ENCODE measurements around the gene LTA. TPM values are rescaled to one million over a fixed set of nuclear protein-coding genes. Genes with fewer than 3 reads are reported as not detected.

The LTA gene
- total RNA-seq, 1 experiment from 2014 or later: 1.1 TPM

GRCh38 chr6:31577579-31577966 is 5.5 kb downstream of the LTA start:
- no peak for DNase-seq (ENCODE audit: low read depth, low spot score)
- Histone ChIP-seq H4K20me1 (ENCODE audit: insufficient read depth) (no peaks in the 10 kb centered on the region), H3K9ac (ENCODE audit: low read length) (no peak overlapping the region), H3K9me2 (ENCODE audit: insufficient read depth) (no peaks in the 10 kb centered on the region), H3K9me3 (ENCODE audit: control insufficient read depth in 1 of 2, insufficient read depth in 1 of 2, low read depth in 1 of 2, low read length in 2 of 2) (no peaks in the 10 kb centered on the region), H2AFZ (ENCODE audit: low read depth, low read length, poor library complexity, severe bottlenecking) (no peak overlapping the region), H3K4me1 (ENCODE audit: control insufficient read depth in 1 of 2, insufficient read depth in 2 of 2, low read length in 2 of 2) (peaks cover 4 to 18% of the 10 kb centered on the region in 2 experiments; a peak in 2 of 4 replicates), H3K36me3 (ENCODE audit: control insufficient read depth in 1 of 2, insufficient read depth in 2 of 2, low read length in 2 of 2) (no peaks in the 10 kb centered on the region), H3K4me3 (replicated peaks in 1 of 2; ENCODE audit: low read depth in 1 of 2, low read length in 2 of 2) (no peak overlapping the region), H3K27ac (ENCODE audit: low read depth, low read length) (no peak overlapping the region), H3K4me2 (ENCODE audit: low read length) (no peak overlapping the region), H3K27me3 (ENCODE audit: insufficient read depth, low read length) (no peaks in the 10 kb centered on the region), H3K79me2 (ENCODE audit: insufficient read depth, low read length) (no peaks in the 10 kb centered on the region)
- ChIA-PET RAD21 (ENCODE audit: low non-redundant PET in 1 of 2, low total read pairs in 2 of 2, uncharacterized antibody in 2 of 2, unreplicated experiment in 2 of 2) (no interaction called here), CTCF (no interaction called here), POLR2A (no interaction called here)
- no TSS peak for BruUV-seq (replicated peaks)
- no peak for TF ChIP-seq SP1 (IDR thresholded peaks at IDR 0.05; ENCODE audit: low read depth)
- TF ChIP-seq EGR1 (IDR thresholded peaks at IDR 0.05; ENCODE audit: low read depth): no peak
- TF ChIP-seq, protein P1, sequence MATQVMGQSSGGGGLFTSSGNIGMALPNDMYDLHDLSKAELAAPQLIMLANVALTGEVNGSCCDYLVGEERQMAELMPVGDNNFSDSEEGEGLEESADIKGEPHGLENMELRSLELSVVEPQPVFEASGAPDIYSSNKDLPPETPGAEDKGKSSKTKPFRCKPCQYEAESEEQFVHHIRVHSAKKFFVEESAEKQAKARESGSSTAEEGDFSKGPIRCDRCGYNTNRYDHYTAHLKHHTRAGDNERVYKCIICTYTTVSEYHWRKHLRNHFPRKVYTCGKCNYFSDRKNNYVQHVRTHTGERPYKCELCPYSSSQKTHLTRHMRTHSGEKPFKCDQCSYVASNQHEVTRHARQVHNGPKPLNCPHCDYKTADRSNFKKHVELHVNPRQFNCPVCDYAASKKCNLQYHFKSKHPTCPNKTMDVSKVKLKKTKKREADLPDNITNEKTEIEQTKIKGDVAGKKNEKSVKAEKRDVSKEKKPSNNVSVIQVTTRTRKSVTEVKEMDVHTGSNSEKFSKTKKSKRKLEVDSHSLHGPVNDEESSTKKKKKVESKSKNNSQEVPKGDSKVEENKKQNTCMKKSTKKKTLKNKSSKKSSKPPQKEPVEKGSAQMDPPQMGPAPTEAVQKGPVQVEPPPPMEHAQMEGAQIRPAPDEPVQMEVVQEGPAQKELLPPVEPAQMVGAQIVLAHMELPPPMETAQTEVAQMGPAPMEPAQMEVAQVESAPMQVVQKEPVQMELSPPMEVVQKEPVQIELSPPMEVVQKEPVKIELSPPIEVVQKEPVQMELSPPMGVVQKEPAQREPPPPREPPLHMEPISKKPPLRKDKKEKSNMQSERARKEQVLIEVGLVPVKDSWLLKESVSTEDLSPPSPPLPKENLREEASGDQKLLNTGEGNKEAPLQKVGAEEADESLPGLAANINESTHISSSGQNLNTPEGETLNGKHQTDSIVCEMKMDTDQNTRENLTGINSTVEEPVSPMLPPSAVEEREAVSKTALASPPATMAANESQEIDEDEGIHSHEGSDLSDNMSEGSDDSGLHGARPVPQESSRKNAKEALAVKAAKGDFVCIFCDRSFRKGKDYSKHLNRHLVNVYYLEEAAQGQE (IDR thresholded peaks at IDR 0.05; ENCODE audit: low read depth): no peak
- TF ChIP-seq JUND (IDR thresholded peaks at IDR 0.05): no peak
- TF ChIP-seq ELF1 (IDR thresholded peaks at IDR 0.05; ENCODE audit: borderline replicate concordance, low read depth): no peak
- TF ChIP-seq FOSL1 (IDR thresholded peaks at IDR 0.05; ENCODE audit: low read depth): no peak
- TF ChIP-seq YY1 (IDR thresholded peaks at IDR 0.05; ENCODE audit: extremely low read depth, insufficient replicate concordance, low read depth, low read length): no peak
- no peak for TF ChIP-seq POLR2A (IDR thresholded peaks at IDR 0.05; ENCODE audit: borderline replicate concordance, extremely low read depth, insufficient read depth, insufficient read length)
- TF ChIP-seq, protein P2, sequence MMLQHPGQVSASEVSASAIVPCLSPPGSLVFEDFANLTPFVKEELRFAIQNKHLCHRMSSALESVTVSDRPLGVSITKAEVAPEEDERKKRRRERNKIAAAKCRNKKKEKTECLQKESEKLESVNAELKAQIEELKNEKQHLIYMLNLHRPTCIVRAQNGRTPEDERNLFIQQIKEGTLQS (IDR thresholded peaks at IDR 0.05): no peak
- no peak for TF ChIP-seq SRF (IDR thresholded peaks at IDR 0.05; ENCODE audit: low read depth)
- TF ChIP-seq, protein P3, sequence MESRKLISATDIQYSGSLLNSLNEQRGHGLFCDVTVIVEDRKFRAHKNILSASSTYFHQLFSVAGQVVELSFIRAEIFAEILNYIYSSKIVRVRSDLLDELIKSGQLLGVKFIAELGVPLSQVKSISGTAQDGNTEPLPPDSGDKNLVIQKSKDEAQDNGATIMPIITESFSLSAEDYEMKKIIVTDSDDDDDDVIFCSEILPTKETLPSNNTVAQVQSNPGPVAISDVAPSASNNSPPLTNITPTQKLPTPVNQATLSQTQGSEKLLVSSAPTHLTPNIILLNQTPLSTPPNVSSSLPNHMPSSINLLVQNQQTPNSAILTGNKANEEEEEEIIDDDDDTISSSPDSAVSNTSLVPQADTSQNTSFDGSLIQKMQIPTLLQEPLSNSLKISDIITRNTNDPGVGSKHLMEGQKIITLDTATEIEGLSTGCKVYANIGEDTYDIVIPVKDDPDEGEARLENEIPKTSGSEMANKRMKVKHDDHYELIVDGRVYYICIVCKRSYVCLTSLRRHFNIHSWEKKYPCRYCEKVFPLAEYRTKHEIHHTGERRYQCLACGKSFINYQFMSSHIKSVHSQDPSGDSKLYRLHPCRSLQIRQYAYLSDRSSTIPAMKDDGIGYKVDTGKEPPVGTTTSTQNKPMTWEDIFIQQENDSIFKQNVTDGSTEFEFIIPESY (IDR thresholded peaks at IDR 0.05; ENCODE audit: extremely low read depth, insufficient replicate concordance, low read length): no peak
- no peak for ATAC-seq
- intact Hi-C loops (cut with micrococcal nuclease): no loop called here
